Neural progenitor cell (in vitro differentiated cells): ENCODE measurements around the gene PLCD3. TPM values are rescaled to one million over a fixed set of nuclear protein-coding genes. Genes with fewer than 3 reads are reported as not detected.

Experiments
- DNase-seq: peaks from one replicate; pipeline ENCODE4 v3.0.0-alpha.2; 2016; ENCODE audit warnings: low spot score
- H2AFZ ChIP-seq: fragments of 200-600 bp; sonication (generic); replicated peaks from 2 replicates; pipeline ENCODE4 v1.6.1; 2016; ENCODE audit warnings: antibody characterized with exemption
- H3F3A ChIP-seq: fragments of 200-600 bp; sonication (generic); 2 replicates; pipeline ENCODE4 v1.6.1; 2016; ENCODE audit warnings: antibody characterized with exemption, low read depth
- H3K27ac ChIP-seq: fragments of 200-600 bp; sonication (generic); 2 replicates; pipeline ENCODE4 v1.5.1; 2016; ENCODE audit warnings: mild to moderate bottlenecking
- H3K27me3 ChIP-seq: fragments of 200-600 bp; sonication (generic); 2 replicates; pipeline ENCODE4 v1.6.1; 2016; ENCODE audit warnings: mild to moderate bottlenecking, moderate library complexity
- H3K36me3 ChIP-seq: fragments of 200-600 bp; sonication (generic); 2 replicates; pipeline ENCODE4 v1.5.1; 2016
- H3K4me1 ChIP-seq: fragments of 200-600 bp; sonication (generic); 2 replicates; pipeline ENCODE4 v1.6.1; 2016; ENCODE audit warnings: mixed run types
- H3K4me2 ChIP-seq: fragments of 200-600 bp; sonication (generic); 2 replicates; pipeline ENCODE4 v1.6.1; 2016
- H3K4me3 ChIP-seq: fragments of 200-600 bp; sonication (generic); 2 replicates; pipeline ENCODE4 v1.5.1; 2016
- H3K79me2 ChIP-seq: fragments of 200-600 bp; sonication (generic); 2 replicates; pipeline ENCODE4 v1.6.1; 2016; ENCODE audit warnings: low read depth
- H3K9ac ChIP-seq: fragments of 200-600 bp; sonication (generic); 2 replicates; pipeline ENCODE4 v1.6.1; 2016
- H3K9me3 ChIP-seq: fragments of 200-600 bp; sonication (generic); 2 replicates; pipeline ENCODE4 v1.5.1; 2016; ENCODE audit warnings: low read depth
- H4K20me1 ChIP-seq: fragments of 200-600 bp; sonication (generic); 2 replicates; pipeline ENCODE4 v1.6.1; 2016; ENCODE audit warnings: low read depth
- H3K27ac Mint-ChIP-seq: 3 replicates; pipeline ENCODE4 v1.8.0; 2021; ENCODE audit warnings: mixed read lengths
- H3K27me3 Mint-ChIP-seq: 2 replicates; pipeline ENCODE4 v1.8.0; 2022; ENCODE audit warnings: low read depth, mild to moderate bottlenecking, inconsistent platforms, moderate library complexity, mixed read lengths; ENCODE audit not compliant: insufficient read depth
- H3K36me3 Mint-ChIP-seq: 3 replicates; pipeline ENCODE4 v1.8.0; 2021; ENCODE audit warnings: mixed read lengths
- H3K4me1 Mint-ChIP-seq: 3 replicates; pipeline ENCODE4 v1.8.0; 2021; ENCODE audit warnings: mixed read lengths
- H3K4me3 Mint-ChIP-seq: 3 replicates; pipeline ENCODE4 v1.8.0; 2021; ENCODE audit warnings: mild to moderate bottlenecking, moderate library complexity, mixed read lengths
- H3K9me3 Mint-ChIP-seq: 3 replicates; pipeline ENCODE4 v1.8.0; 2020; ENCODE audit warnings: mixed read lengths
- EZH2 ChIP-seq: fragments of 200-600 bp; sonication (generic); IDR thresholded peaks from 2 replicates; pipeline ENCODE4 v1.6.1; 2017; ENCODE audit warnings: antibody characterized with exemption, mild to moderate bottlenecking, moderate library complexity
- EZH2phosphoT487 ChIP-seq: fragments of 200-600 bp; sonication (generic); IDR thresholded peaks from 2 replicates; pipeline ENCODE4 v1.6.1; 2017; ENCODE audit warnings: antibody characterized with exemption
- total RNA-seq: library from RNA; depleted of rRNA; stranded (reverse); fragments of >200 nt; gene quantifications from 2 replicates; pipeline ENCODE4 v1.2.3, GENCODE V29; 2015; ENCODE audit warnings: low replicate concordance
- TF ChIP-seq, protein P1 (sequence below): fragments of 200-600 bp; sonication (generic); IDR thresholded peaks from 2 replicates; pipeline ENCODE4 v1.5.1; 2017; ENCODE audit warnings: antibody characterized with exemption, mild to moderate bottlenecking

Gene PLCD3
- total RNA-seq, 1 donor from 2014 or later: 16.0 TPM

DNA sequence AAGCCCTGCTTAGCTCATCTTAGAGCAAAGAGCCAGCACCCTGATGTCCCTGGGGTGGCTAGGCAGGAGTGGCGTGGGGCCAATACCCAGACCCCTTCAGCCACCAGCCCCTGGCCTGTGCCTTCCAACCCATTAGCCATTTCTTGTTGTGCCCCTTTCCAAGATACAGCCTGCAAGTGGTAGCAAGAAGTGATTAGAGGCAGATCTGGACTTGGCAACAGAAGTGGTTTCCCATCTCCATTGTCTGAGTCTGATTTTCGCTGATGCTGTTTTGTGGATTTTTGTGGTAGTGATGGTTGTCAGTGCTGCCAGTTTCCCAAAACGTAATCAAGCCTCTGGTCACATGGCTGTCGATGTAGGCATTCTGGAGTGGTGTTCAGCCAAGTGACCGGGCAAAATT lies 25.7 kb downstream of the PLCD3 start:
- Mint-ChIP-seq H3K27me3 (peaks cover 3% of the 10 kb centered on the region), H3K27ac (no peak overlapping the region), H3K4me3 (no peak overlapping the region), H3K4me1 (peaks cover 6% of the 10 kb centered on the region), H3K36me3 (peaks cover 33% of the 10 kb centered on the region), H3K9me3 (no peaks in the 10 kb centered on the region)
- Histone ChIP-seq H3K79me2 (no peaks in the 10 kb centered on the region), H3K27ac (no peak overlapping the region), H3K36me3 (no peaks in the 10 kb centered on the region), H3K9ac (no peak overlapping the region), H3F3A (peaks cover 8% of the 10 kb centered on the region), H2AFZ (no peak overlapping the region), H3K4me1 (no peaks in the 10 kb centered on the region), H3K9me3 (no peaks in the 10 kb centered on the region), H3K4me2 (no peak overlapping the region), H3K27me3 (no peaks in the 10 kb centered on the region), H3K4me3 (no peak overlapping the region), H4K20me1 (peaks cover 6% of the 10 kb centered on the region)
- DNase-seq: no peak
- TF ChIP-seq EZH2 (no peak), EZH2phosphoT487 (no peak)
- TF ChIP-seq, protein P1, sequence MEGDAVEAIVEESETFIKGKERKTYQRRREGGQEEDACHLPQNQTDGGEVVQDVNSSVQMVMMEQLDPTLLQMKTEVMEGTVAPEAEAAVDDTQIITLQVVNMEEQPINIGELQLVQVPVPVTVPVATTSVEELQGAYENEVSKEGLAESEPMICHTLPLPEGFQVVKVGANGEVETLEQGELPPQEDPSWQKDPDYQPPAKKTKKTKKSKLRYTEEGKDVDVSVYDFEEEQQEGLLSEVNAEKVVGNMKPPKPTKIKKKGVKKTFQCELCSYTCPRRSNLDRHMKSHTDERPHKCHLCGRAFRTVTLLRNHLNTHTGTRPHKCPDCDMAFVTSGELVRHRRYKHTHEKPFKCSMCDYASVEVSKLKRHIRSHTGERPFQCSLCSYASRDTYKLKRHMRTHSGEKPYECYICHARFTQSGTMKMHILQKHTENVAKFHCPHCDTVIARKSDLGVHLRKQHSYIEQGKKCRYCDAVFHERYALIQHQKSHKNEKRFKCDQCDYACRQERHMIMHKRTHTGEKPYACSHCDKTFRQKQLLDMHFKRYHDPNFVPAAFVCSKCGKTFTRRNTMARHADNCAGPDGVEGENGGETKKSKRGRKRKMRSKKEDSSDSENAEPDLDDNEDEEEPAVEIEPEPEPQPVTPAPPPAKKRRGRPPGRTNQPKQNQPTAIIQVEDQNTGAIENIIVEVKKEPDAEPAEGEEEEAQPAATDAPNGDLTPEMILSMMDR: no peak

DNA sequence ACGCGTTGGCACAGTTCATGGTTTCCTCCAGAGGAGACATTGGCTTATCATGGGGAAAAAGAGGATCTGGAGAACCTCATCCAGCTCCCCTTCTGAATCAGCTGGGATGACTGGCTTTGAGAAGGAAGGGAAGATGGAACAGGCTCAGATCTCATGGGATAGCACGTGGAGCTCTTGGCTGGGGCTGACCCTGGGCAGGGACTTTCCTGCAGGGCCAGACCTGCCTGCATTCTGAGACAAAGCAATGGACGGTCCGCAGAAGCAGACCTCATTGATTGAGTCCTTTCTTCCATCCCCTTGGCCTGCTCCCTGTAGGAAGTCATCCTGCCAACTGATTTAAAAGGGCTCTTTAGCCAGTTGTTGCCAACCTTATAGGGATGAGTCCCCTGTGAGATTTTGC lies 26.2 kb downstream of the PLCD3 start:
- no peaks in the 10 kb centered on the region for H3K79me2 ChIP-seq
- no peaks in the 10 kb centered on the region for H3K9me3 ChIP-seq
- Mint-ChIP-seq H3K4me1 (peaks cover 2% of the 10 kb centered on the region), H3K27me3 (peaks cover 2% of the 10 kb centered on the region), H3K36me3 (peaks cover 34% of the 10 kb centered on the region), H3K27ac (no peak overlapping the region), H3K9me3 (no peaks in the 10 kb centered on the region), H3K4me3 (no peak overlapping the region)
- no peak for DNase-seq
- H3K36me3 ChIP-seq: no peaks in the 10 kb centered on the region
- TF ChIP-seq EZH2phosphoT487 (no peak), EZH2 (no peak)
- TF ChIP-seq, protein P1: no peak
- no peaks in the 10 kb centered on the region for H3K4me1 ChIP-seq
- H3K27ac ChIP-seq: no peak overlapping the region
- peaks cover 7% of the 10 kb centered on the region for H3F3A ChIP-seq
- no peak overlapping the region for H3K9ac ChIP-seq
- H2AFZ ChIP-seq: no peak overlapping the region
- no peak overlapping the region for H3K4me3 ChIP-seq
- no peak overlapping the region for H3K4me2 ChIP-seq
- H4K20me1 ChIP-seq: peaks cover 6% of the 10 kb centered on the region
- no peaks in the 10 kb centered on the region for H3K27me3 ChIP-seq

- no peaks in the 10 kb centered on the region for H3K9me3 Mint-ChIP-seq
- Histone ChIP-seq H4K20me1 (no peaks in the 10 kb centered on the region), H3K27me3 (no peaks in the 10 kb centered on the region), H3K36me3 (no peaks in the 10 kb centered on the region), H3K79me2 (no peaks in the 10 kb centered on the region), H3F3A (no peaks in the 10 kb centered on the region), H3K9ac (no peak overlapping the region), H3K4me3 (no peak overlapping the region), H3K27ac (no peak overlapping the region), H3K4me1 (no peaks in the 10 kb centered on the region), H2AFZ (no peak overlapping the region), H3K9me3 (no peaks in the 10 kb centered on the region), H3K4me2 (no peak overlapping the region)
- no peaks in the 10 kb centered on the region for H3K4me1 Mint-ChIP-seq
- DNase-seq: no peak
- peaks cover 2% of the 10 kb centered on the region for H3K27me3 Mint-ChIP-seq
- H3K27ac Mint-ChIP-seq: no peak overlapping the region
- no peak for TF ChIP-seq EZH2
- TF ChIP-seq, protein P1: no peak
- no peak for TF ChIP-seq EZH2phosphoT487
- no peak overlapping the region for H3K4me3 Mint-ChIP-seq
- peaks cover 34% of the 10 kb centered on the region for H3K36me3 Mint-ChIP-seq
Observed at GRCh38 chr17:45104907-45105624, 27.2 kb downstream of the PLCD3 start.
